C4-2B (cell line): Measurements from ENCODE around the gene DOCK6.

Experiments
- H3K27ac ChIP-seq: fragments of 450-650 bp; 2 replicates; pipeline ENCODE4 v1.5.1; 2017
- ZFX ChIP-seq: fragments of 450-650 bp; IDR thresholded peaks from 2 replicates; pipeline ENCODE4 v1.6.1; 2017
- TF ChIP-seq, protein P1 (sequence below): fragments of 450-650 bp; conservative IDR thresholded peaks from 2 replicates; pipeline ENCODE4 v1.5.1; 2017; ENCODE audit warnings: mild to moderate bottlenecking

Gene DOCK6

DNA sequence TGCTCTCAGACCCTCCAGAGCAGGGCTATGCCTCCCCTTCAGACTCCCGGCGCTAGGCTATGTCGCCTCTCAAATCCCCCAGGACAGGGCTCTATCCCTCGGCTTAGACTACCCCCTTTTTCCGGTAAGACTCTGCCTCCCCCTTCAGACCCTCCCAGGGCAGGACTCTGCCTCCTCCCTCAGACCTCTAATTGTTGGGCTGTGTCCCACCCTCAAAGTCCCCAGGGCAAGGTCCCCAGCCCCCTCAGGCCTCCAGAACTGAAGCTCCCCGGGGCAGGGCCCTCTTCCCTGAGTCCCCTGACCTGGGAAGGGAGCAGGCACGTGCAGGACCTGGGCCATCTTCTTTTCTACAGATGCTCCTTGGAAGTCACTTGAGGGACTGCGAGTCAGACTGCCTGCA is 68.2 kb downstream of the DOCK6 start:
- H3K27ac ChIP-seq, result no peak overlapping the region
- no peak for TF ChIP-seq ZFX
- TF ChIP-seq, protein P1, sequence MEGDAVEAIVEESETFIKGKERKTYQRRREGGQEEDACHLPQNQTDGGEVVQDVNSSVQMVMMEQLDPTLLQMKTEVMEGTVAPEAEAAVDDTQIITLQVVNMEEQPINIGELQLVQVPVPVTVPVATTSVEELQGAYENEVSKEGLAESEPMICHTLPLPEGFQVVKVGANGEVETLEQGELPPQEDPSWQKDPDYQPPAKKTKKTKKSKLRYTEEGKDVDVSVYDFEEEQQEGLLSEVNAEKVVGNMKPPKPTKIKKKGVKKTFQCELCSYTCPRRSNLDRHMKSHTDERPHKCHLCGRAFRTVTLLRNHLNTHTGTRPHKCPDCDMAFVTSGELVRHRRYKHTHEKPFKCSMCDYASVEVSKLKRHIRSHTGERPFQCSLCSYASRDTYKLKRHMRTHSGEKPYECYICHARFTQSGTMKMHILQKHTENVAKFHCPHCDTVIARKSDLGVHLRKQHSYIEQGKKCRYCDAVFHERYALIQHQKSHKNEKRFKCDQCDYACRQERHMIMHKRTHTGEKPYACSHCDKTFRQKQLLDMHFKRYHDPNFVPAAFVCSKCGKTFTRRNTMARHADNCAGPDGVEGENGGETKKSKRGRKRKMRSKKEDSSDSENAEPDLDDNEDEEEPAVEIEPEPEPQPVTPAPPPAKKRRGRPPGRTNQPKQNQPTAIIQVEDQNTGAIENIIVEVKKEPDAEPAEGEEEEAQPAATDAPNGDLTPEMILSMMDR, result no peak

DNA sequence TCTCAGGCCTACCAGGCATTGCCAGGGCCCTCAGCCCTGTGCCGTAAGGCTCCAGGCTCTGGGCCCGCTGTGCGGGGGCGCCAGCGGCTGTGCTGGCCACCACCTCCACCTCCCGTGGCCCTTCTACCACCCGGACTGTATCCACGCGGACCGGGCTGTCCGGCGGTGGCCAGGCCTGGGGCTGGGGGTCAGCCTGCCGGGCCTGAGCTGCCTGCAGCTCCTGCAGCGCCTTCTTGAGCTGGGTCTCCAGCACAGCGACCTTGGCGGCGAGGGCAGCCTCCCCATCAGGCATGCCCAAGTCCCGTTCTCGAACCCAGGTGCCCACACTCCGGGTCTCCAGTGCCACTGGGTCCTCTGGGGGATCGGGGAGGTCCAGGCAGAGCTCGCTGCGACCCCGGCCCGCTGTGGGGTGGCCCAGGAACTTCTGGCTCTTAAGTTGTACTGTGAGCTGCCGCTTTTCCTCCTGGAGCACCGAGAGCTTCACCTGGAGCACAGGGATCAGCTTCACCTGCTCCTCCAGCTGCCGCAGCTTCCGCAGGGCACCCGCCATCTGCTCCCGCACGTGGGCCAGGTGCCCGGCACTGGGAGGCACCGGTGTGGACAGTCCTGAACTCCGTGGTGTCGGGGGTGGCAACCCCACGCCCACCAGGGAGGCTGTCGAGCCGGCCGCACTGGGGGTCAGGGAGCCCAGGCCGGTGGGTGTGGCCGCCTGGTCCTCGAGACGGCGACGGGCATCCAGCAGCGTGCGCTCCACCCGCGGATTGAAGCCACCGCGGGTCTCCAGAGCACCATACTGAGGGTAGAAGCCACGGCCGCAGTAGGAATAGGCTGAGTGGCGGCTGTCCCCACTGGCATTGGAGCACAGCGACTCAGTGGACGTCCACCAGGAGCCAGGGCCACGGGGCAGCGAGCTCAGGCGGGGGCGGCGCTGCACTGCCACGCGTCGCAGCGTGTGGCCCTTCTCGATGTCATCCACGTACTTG is 69.1 kb downstream of the DOCK6 start:
- H3K27ac ChIP-seq, result no peak overlapping the region
- TF ChIP-seq ZFX, result no peak
- TF ChIP-seq, protein P1, result no peak

DNA sequence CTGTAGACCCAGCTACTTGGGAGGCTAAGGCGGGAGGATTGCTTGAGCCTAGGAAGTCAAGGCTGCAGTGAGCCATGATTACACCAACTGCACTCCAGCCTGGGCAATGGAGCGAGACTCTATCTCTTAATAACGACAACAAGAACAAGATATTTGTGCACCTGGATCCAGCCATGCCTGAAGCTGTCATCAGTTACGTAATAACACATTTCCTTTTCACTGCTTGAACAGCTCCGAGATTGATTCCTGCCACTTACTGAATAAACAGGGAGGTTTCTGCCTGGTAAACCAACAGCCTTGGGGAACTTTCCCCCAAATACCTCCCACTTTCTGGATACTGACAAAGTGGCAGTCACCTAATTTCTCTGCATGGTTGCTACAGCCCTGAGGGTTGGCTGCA is 70.4 kb downstream of the DOCK6 start:
- H3K27ac ChIP-seq, result no peak overlapping the region
- TF ChIP-seq ZFX, result no peak
- TF ChIP-seq, protein P1, result no peak

DNA sequence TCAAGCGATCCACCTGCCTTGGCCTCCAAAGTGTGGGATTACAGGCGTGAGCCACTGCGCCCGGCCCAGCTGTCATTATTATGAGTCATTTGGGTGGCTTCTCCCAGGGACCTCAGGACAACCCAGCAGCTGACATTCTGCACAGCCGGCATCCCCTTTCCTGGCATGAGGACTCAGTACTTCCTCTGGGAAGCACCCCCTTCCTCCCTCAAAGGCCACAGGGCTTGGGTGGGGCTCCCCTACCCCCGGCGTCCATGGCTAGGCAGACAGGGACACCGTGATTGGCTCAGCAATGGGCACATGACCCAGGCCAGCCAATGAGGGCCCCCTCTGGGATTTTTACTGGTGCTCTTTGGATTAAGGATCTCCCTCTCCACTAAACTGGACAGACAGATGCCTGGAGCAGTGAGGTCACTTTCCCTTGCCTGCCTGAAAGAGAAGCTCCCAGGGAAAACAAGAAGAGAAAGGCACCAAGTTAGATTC is 71.0 kb downstream of the DOCK6 start:
- H3K27ac ChIP-seq, result no peak overlapping the region

DNA sequence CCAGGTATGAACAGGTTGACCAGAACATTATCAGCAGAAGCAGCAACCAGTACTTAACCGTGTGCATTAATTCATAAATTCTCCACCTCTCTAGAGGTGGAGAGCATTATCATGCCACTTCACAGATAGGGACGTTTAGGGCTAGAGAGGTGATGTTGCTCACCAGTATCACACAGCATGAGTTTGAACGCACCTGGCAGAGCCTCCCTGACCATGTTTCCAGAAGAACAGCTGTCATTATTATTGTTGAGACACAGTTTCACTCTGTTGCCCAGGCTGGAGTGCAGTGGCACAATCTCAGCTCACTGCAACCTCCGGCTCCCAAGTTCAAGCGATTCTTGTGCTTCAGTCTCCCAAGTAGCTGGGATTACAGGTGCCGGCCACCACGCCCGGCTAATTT is 71.8 kb downstream of the DOCK6 start:
- no peak overlapping the region for H3K27ac ChIP-seq
- TF ChIP-seq, protein P1, result no peak

More for the DNA sequence above, 71.0 kb downstream of the DOCK6 start:
- TF ChIP-seq, protein P1, result no peak
- no peak for TF ChIP-seq ZFX

DNA sequence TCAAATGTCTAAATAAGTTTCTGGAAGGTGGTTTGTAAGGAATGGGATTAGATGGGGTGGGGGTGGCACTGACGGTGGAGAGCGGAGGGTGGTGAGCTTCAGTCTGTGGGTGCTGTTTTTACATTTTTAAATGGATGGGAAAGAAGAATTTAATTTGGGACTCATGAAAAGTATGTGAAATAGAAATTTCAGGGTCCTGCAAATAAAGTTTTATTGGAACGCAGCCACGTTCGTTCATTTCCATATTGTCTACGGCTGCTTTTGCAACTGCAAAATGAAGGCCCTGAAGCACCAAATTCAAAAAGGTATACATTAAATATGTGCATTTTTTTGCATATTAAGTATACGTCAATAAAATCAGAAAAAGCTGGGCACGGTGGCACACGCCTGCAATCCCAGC is 74.9 kb downstream of the DOCK6 start:
- no peak overlapping the region for H3K27ac ChIP-seq
- TF ChIP-seq, protein P1, result no peak
- TF ChIP-seq ZFX, result no peak

DNA sequence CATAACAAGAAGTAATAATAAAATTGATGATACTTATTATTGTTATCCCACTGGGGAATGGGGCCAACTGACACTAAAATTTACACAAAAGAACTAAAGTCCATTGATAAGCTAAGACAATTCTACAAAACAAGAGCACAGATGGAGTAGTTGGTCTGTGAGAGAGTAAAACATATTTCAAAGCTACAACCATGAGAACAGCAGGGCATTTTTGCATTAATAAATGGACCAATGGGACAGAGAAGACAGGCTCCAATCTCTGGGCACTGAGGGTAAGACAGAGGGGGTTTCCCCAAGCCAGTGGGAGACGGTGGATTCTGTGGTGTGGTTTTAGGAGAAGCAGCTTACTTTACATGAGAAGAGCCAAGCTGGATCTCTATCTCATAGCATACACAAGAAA is 79.3 kb downstream of the DOCK6 start:
- no peak overlapping the region for H3K27ac ChIP-seq
- no peak for TF ChIP-seq ZFX
- TF ChIP-seq, protein P1, result no peak
